Stimulated activated CD4-positive, alpha-beta T cell treated with anti-CD3 and anti-CD28 coated beads, Interleukin-4, amount 100 ng/mL, for 1 hour (primary cell): ENCODE data around the gene STPG2.
A peak's percentile ranks its signal among the peaks of the same experiment; 100 is the strongest.

Source experiments
- DNase-seq: peaks from one replicate; pipeline ENCODE4 v3.0.0-alpha.2; 2020

STPG2 gene

DNA sequence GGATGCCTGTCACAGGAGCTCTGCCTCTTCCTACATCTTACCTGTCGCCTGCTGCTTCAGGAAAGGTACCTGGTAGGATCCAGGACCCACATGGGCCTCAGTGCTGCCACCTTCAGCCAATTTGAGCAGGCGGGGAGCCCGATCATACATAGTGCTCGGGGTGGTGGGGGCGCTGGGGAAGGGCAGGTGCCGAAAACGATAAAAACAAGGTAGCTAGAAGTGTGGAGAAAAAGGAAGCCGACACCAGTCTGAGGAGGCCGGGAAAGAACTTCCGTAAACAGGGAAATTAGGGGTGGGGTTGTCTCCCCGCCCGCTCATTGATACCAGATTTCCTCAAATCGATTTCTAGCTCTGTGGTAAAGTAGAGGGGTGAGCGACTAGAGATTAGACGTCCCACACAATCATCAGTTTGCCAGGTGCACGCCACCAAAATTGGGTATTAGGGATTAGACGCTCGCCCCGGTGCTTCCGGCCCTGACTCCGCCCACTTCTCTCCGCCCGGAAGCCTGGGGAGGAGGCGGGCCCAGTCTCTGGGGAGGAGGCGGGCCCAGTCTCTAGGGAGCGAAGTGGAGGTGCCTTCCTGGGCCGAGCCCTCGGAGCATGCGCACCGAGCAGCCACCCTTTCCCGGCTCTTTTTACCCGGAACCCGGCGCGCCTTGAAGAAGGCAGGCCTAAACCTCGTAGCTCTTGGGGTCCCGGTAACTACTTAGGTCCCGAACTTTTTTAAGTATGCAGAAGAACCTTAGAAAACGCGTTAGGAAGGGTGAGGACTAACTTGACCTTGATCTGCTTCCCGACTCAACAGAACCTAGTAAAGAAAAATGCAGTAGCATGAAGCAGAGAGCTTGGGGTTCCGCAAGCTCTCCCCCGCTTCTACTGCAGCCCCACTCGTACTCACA lies at the start of gene STPG2:
TSS of gene STPG2 (minus strand) at position 476 of the 899 bp plus-strand sequence.
- DNase-seq, result peak; percentile 95

DNA sequence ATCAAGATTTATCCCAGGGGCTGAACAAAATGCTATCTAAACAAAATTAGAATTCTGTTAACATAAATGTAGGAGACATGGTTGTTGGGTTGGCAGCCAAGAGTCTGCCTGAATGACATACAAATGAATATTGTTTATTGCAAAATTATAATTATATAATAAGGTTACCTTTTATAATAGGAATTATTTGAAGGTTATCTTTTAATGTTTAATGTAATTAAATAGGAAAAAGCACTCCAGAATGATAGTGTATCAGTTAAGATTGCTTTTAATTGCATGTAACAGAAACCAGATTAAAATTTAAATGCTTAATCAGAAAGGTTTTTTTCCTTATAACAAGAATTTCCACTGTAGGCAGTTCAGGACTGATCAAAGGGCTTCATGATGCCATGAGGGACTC lies 42.0 kb upstream of the STPG2 start:
- DNase-seq, result no peak

DNA sequence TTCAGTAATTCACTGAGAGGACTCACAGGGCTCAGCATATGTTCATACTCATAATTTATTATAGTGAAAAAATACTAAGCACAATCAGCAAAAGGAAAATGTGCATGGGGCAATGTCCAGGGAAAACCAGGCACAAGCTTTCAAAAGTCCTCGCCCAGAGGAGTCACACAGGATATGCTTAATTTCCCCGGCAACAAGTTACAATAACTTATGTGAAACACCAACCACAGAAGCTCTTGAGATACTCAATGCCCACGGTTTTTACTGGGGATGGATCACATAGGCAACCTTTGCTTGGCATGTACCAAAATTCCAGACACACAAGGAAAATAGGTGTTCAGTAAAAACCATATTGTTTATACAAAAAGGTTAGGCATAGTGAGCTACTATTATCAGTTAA lies 38.5 kb upstream of the STPG2 start:
- DNase-seq, result no peak

DNA sequence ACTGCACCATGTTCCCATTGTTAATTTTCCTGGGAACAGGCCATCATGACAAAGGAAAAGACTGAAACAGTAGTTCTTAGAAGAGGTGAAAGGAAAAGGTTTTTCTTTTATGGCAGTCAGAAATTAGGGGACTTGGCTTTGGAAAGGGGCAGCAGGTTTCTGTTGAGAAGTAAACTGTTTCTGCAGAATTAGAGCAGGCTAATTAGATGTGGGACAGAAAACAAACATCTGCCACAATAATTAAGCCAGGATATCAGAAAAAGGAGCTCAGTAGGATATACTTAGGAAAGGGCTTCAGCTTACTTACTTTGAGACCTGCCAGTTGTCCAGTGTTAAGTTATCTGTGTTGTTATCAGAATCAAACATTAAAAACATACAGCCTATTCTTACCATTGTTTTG lies 36.7 kb upstream of the STPG2 start:
- no peak for DNase-seq

DNA sequence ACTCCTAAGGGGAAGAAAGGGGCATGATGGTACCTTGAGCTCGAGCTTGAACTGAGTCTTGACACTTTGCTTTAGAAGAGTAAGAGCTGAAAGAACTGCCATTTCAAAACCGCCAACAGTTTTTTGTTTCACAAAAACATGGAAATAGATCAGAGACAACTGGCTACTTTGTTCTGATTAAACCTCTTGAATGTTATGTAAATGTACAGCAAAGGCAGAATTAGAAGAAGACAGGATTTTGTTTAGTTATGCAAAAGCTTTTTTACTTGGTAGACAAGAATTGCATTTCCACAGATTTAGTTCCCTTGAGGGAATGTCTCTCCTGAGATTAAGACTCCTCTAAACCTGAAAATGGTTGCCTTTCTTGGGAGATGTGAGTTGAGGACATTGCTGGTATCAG lies 33.3 kb upstream of the STPG2 start:
- DNase-seq, result no peak

DNA sequence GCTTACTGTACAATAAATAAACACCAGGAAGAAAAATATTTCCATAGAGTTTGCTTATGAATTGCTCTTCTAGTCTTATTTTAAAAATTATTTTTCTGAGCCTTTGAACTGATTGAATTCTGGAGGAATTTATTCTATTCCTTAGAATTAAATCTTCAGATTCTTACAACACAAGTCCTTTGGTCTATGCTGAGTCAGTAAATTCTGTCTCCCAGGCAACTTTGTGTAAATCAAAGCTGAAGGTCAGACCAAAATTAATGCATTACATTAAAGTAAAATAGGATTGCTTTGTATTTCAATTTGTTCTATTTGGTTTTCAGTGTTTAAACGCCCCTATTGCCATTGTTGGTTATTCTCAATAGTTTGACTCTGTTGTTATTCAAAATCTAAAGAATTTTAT lies 26.8 kb upstream of the STPG2 start:
- DNase-seq, result no peak

DNA sequence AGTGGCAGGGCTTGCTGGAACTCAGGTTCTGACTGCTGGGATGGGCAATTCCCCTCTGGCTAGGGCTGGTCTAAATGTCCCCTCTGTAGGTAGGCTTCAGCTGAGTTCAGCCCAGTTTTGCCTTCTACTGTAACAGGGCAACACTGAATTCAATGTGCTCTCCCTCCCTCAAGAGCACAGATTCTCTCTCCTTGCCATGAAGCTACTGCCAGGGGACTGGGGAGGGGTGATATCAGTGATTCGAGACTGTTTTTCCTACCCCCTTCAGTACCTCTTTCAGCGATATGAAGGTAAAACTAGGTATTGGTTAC lies 23.4 kb upstream of the STPG2 start:
- no peak for DNase-seq

DNA sequence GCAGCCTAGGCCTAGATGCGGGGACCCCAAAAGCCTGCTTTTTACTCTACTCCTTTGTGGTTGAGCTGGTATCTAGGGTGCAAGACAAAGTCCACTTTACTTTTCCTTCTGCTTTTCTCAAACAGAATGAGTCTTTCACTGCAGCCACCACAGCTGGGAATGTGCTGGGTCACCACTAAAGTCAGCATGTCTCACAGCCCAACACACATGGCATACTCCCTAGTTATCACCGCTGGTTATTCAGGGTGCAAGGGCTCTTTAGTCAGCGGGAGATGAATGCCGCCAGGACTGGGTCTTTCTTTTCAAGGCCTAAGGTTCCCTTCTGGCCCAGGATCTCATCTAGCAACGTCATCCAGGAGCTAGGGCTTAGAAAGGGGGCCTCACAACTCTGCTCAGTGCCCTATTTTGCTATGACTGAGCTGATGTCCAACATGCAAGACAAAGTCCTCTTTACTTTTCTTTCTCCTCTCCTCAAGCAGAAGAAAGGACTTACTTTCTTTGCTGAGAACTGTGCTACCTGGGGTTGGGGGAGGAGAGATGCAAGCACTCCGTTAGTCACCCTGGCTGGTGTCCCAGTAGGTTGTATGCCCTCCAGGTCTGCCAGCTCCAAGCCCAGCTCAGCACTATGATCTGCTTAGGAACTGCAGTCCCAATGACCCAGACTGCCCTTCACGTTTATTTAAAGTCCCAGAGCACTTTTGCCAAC lies 22.9 kb upstream of the STPG2 start:
- no peak for DNase-seq

DNA sequence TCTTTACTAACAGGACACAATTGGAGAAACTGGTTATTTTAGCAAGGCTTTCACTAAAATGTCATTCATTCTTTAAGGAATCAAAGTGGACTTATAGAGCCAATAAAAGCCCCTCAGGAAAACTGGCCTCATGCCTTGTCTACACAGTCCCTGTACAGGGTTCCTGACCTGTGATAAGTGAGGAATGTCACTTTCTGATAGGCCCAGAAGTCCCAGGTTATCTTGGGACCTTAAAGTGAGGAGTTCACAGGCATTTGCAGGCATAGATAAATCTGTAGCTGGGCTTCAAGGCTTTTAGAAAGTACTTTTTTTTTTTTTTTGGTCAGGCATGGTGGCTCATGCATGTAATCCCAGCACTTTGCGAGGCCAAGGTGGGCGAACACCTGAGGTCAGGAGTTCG lies 19.4 kb upstream of the STPG2 start:
- DNase-seq, result no peak

DNA sequence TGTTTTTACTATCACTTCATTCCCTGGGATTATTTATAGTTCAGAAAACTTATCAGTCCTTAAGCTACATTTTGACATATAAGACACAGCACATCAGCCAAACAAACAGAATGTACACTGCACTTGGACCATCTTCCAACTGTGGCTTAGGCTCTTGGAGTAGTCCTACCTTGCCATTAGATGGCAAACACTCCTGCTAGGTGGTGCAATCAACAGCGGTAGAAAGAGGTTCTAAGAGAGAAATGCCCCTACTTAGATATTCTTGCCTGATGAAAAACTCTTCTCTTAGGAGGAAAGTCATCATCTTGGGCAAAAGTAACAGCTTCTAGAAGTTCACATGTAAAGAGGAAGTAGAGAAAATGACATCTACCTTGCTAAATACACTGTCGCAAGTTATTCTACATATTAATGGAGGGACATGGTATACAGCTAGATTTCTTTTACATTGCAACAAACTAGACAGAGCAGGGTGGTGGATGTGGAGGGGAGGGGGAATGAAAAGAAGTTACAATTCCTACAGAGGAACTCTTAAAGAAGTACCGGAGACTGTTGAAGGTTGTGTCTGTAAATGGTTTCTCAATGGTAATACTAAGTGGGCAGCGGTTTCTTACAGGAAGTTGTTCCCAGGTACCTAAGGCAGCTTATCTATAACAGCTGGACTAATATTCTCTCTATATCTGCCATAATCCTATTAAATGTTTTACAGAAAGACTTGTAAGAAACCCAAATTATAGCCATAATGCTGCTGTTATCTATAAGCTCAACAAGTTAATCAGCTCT lies 8.1 kb upstream of the STPG2 start:
- no peak for DNase-seq

DNA sequence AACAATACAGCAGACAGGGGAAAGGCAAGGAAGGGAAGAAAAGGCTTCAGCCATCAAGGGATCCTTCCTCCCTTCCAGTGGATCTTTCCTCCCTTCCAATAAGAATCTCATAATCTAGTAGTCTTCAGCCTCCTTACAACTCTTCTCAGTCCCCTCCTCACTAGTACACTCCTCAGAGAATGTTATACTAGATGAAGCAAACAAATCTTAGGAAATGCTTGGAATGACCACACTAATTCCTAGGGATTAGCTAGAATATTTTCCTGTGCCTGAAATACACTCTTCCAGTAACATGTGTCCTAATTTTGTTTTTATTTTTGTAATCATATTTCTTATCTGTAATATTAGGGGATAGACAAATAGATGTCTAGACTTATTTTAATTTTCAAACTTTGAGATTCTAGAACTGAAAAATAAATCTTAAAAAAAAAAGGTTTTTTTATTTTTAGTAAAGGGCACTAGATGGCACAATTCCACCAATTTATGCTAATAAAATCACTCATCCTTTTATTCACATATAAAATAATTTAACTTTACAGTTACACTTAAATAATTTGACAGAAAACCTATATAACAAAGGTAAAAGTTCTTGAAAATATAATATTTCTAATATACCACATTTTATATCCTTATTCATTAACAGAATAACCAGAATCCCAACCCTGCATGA lies 7.0 kb upstream of the STPG2 start:
- DNase-seq, result no peak

DNA sequence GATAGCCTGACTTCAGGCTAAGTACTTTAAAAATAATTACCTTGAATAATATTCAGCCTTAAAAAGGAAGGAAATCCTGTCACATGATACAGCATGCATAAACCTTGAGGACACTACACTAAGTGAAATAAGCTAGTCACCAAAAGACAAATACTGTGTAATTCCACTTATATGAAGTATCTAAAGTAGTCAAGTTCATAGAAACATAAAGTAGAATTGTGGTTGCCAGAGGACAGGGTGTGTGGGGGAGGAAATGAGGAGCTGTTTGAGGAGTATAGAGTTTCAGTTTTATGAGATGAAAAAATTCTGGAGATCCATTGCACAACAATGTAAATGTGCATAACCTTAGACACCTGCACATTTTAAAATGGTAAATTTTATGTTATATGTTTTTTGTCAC lies 5.6 kb upstream of the STPG2 start:
- DNase-seq, result no peak

DNA sequence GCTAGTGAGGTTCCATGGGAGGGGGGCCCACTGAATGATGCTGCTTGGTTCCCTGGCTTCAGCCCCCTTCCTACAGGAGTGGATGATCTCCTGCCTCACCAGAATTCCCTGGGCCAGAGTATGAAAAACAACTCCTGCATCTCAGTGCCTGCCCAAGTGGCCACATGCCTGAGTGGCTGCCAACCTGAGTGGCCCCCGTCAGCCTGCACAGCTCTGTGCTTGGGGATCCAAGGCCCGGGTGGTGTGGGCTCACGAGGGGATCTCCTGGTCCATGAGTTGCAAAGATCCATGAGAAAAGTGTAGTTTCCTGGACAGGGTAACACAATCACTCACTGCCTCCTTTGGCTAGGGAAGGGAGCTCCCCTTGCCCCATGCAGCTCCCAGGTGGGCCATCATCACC lies 17.1 kb downstream of the STPG2 start:
- no peak for DNase-seq

DNA sequence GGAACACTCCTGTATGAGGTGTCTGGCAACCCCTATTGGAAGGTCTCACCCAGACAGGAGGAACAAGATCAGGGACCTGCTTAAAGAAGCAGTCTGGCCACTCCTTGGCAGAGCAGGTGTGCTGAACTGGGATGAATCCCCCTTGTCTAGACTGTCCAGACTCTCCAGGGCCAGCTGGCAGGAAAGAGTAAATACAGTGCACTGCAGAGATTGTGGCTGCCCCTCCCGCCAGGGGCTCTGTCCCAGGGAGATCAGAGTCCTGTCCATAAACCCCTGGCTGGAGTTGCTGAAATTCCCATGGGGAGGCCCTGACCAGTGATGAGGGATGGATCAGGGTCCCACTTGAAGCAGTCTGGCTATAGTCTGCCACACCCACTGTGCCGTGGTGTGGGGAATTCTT lies 17.7 kb downstream of the STPG2 start:
- no peak for DNase-seq

DNA sequence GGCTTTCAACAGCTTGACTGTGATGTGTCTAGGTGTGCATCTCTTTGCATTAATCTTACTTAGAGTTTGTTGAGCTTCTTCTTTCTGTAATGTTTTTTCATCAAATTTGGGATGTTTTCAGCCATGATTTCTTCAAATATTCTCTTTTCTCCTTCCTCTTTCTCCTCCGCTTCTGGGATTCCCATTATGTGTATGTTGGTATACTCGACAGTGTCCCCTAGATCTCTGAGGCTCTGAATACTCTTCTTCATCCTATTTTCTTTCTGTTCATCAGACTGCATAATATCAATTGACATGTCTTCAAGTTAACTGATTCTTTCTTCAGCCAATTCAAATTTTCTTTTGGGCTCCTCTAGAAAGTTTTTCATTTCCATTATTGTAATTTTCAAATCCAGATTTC lies 25.9 kb downstream of the STPG2 start:
- no peak for DNase-seq

DNA sequence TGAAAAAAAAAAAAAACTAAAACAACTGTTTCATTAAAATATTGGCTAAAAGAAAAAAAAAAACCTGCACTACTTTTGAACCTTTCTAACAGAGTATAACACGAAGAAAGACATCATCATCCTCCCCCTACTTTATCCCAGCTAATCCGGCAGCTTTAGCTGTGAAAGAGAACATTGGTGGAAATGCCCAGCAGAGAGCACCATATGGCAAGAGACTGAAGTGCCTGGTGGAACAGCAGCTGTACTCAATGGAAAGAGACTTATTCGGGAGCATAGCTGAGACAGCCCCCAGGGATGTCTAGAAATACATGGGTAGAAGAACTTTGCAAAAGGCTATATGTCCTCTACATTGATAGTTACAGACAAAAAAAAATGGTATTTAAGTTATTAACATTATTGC lies 30.3 kb downstream of the STPG2 start:
- no peak for DNase-seq

DNA sequence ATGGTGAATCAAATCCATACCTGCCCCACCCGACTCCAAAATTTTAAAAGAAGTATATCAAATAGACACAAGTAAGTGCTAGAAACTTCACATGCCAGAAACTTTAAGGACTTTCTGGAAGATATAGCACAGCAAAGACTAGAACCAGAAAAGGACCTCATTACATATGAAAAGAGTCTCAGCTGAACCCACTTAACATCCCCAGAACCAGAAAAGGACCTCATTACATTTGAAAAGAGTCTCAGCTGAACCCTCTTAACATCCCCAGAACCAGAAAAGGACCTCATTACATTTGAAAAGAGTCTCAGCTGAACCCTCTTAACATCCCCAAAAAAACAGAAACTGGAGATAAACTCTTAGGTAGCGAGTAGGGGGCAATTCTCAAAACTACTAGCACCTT lies 32.3 kb downstream of the STPG2 start:
- DNase-seq, result no peak

DNA sequence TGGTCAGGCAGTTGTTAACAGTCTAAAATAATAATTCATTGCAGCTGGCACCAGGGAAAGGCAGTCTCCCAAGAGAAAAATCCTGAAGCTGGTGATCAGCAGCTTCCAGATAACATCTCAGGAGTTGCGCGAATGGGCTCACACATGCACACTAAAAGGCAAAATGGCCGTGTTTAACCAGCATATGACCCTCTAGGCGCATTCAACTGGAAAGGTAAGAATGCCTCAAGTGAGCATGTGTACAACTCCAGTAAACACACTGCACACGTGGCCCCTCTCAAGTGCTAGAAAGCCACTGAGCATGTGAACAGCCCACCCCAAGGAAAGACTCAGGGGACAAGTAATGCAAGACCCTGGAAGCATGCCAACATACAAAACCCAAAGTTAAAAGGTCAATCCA lies 33.1 kb downstream of the STPG2 start:
- DNase-seq, result no peak

DNA sequence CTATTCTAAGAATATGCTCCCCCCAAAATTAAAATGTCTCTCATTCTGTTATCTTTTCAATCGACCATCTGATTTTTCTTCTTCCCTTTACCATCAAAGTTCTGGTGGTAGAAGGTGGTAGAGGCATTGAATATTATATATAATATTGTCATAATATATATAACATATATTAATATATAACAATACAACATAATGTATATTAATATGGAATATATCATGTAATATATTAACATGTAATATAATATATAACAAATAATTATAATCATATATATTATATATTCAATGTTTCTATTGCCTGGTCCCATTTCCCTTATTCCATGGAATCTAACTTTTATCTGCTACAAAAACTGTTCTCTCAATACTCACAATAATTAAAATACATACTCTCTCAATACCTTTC lies 40.6 kb downstream of the STPG2 start:
- DNase-seq, result no peak

DNA sequence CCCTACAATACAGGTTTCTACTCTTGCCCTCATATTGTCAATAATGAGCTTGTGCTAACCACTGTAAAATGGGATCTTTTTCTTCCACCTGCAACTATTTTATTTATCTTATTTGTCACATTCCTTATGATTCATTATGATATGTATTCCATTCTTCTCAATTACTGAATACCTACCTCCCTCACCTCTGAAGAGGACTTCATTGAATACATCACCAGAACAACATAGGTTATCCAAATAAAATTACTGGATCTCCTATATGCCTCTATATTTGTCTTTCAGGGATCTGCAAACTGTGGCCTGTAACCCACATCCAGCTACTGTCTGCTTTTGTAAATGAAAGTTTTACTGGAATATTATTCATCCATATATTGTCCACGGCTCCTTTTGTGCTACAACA lies 41.3 kb downstream of the STPG2 start:
- no peak for DNase-seq

DNA sequence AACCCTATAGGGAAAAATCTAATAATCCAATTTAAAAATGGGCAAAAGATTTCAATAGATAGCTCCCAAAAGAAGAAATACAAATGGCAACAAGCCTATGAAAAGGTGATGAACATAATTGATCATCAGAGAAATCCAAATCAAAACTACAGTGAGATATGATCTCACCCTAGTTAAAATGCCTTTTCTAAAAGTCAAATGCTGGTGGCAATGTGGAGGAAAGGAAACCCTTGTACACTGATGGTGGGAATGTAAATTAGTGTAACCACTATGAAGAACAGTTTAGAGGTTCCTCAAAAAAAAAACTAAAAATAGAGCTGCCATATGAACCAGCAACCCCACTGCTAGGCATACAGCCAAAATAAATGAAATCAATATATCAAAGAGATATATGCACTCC lies 44.5 kb downstream of the STPG2 start:
- no peak for DNase-seq

DNA sequence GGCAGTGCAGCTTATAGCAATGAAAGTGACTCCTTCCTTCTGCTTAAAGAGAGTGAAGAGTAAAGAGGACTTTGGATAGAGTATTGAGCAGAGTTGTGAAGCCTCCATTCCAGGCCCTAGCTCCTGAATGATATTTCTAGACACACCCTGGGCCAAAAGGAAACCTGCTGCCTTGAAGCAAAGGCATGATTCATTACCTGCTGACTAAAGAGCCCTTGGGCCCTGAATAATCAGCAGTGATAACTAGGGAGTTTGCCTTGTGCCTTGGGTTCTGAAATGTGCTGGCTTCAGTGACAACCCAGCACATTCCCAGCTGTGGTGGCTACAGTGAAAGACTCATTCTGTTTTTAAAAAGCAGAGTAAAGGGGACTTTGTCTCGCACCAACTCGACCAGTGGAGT lies 49.2 kb downstream of the STPG2 start:
- no peak for DNase-seq

DNA sequence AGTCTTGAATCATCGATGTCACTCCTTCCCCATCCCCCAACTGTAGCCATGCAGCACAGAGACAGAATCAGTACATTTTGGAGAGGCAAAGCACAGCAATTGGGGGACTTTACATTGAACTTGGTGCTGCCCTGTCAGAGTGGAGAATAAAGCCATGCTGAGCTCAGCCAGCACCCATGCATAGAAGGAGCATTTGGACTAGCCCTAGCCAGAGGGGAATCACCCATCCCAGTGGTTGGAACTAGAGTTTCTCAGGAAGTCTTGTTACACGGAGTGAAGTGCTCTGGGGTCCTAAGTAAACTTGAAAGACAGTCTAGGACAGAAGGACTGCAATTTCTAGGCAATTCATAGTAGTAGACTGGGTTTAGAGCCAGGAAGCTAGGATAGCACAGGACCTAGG lies 49.6 kb downstream of the STPG2 start:
- no peak for DNase-seq
